HG02973 (cell line): ENCODE measurements around the gene COQ8A.
"Not testable (repeated sequence)": the region's sequence is repeated elsewhere in the genome, so short reads cannot be mapped to it uniquely, and the experiment has no call there.

Experiments
- ATAC-seq: cut with Tn5 transposase; IDR thresholded peaks from one replicate; pipeline ENCODE4 v1.9.1; 2021; ENCODE audit warnings: moderate library complexity; ENCODE audit not compliant: unreplicated experiment

COQ8A gene

GRCh38 chr1:226951286-226952117, 11.4 kb downstream of the COQ8A start:
- ATAC-seq, result no peak

- no peak for ATAC-seq
Observed at GRCh38 chr1:226952118-226952441, 12.0 kb downstream of the COQ8A start.

GRCh38 chr1:226953175-226953800, 13.2 kb downstream of the COQ8A start:
- ATAC-seq, result no peak

GRCh38 chr1:226954337-226954736, 14.2 kb downstream of the COQ8A start:
- ATAC-seq, result no peak

GRCh38 chr1:226954777-226955176, 14.7 kb downstream of the COQ8A start:
- ATAC-seq, result no peak

GRCh38 chr1:226955857-226956256, 15.8 kb downstream of the COQ8A start:
- ATAC-seq, result not testable (repeated sequence)

- no peak for ATAC-seq
Observed at GRCh38 chr1:226956942-226957713, 17.0 kb downstream of the COQ8A start.

- ATAC-seq, result no peak
Observed at GRCh38 chr1:226957714-226958113, 17.6 kb downstream of the COQ8A start.

GRCh38 chr1:226958300-226958699, 18.2 kb downstream of the COQ8A start:
- ATAC-seq, result no peak

- no peak for ATAC-seq
Observed at GRCh38 chr1:226960256-226960655, 20.2 kb downstream of the COQ8A start.

GRCh38 chr1:226960944-226961765, 21.1 kb downstream of the COQ8A start:
- ATAC-seq, result no peak

GRCh38 chr1:226962421-226963391, 22.6 kb downstream of the COQ8A start:
- ATAC-seq, result no peak

GRCh38 chr1:226964068-226964425, 24.0 kb downstream of the COQ8A start:
- no peak for ATAC-seq

GRCh38 chr1:226964611-226965486, 24.8 kb downstream of the COQ8A start:
- ATAC-seq, result no peak

GRCh38 chr1:226965581-226966440, 25.7 kb downstream of the COQ8A start:
- ATAC-seq, result no peak

GRCh38 chr1:226966683-226967082, 26.6 kb downstream of the COQ8A start:
- no peak for ATAC-seq

GRCh38 chr1:226967665-226968064, 27.6 kb downstream of the COQ8A start:
- ATAC-seq, result no peak

GRCh38 chr1:226971765-226972164, 31.7 kb downstream of the COQ8A start:
- ATAC-seq, result no peak
